Measurements from ENCODE around the gene DDX19B.

DNA sequence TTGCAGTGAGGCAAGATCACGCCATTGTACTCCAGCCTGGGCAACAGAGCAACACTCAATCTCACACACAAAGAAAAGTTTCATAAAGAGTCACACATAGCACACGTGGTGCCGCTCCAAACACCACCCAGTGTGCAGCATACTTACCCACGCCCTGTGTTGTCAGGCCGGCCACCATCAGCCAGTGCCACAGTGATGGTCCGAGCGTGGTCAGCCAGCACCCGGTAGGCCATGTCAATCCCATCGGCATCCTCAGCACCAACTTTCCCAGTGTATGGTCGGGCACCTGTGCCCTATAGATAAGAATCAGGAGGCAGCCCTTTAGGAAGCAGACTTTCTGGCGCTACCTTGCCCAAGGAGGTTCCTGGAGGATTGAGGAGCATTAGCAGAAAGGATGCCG, 29.5 kb upstream of the DDX19B start:
- TF ChIP-seq EZH2 (optimal IDR thresholded peaks at IDR 0.05; ENCODE audit: low read depth, low read length), result no peak
- TF ChIP-seq, protein P1, sequence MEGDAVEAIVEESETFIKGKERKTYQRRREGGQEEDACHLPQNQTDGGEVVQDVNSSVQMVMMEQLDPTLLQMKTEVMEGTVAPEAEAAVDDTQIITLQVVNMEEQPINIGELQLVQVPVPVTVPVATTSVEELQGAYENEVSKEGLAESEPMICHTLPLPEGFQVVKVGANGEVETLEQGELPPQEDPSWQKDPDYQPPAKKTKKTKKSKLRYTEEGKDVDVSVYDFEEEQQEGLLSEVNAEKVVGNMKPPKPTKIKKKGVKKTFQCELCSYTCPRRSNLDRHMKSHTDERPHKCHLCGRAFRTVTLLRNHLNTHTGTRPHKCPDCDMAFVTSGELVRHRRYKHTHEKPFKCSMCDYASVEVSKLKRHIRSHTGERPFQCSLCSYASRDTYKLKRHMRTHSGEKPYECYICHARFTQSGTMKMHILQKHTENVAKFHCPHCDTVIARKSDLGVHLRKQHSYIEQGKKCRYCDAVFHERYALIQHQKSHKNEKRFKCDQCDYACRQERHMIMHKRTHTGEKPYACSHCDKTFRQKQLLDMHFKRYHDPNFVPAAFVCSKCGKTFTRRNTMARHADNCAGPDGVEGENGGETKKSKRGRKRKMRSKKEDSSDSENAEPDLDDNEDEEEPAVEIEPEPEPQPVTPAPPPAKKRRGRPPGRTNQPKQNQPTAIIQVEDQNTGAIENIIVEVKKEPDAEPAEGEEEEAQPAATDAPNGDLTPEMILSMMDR (IDR thresholded peaks at IDR 0.05; ENCODE audit: low read length), result no peak
